HCT116 (cell line): ENCODE data around the gene C14orf132. TPM values are rescaled to one million over a fixed set of nuclear protein-coding genes. Genes with fewer than 3 reads are reported as not detected.

ENCODE experiments used
- ATAC-seq: fragments of 200-7000 bp; cut with Tn5 transposase; 2 replicates; pipeline ENCODE4 v1.9.1; 2020; ENCODE audit warnings: mild to moderate bottlenecking, moderate library complexity
- BruUV-seq: library from RNA; stranded (reverse); fragments of 400-500 nt; replicated peaks from 2 replicates; lab custom pipeline; 2021; lab: Mats Ljungman, UMichigan
- CTCF ChIA-PET: fragments of 300-600 bp; sonication (Branson Sonifier 250); formaldehyde crosslinking; loops from one replicate; lab custom pipeline; 2021; ENCODE audit warnings: antibody characterized with exemption; lab: Charles Lee
- POLR2A ChIA-PET: fragments of 300-600, 350-600 bp; sonication (Branson Sonifier 250); formaldehyde crosslinking; loops from one replicate; lab custom pipeline; 2021; ENCODE audit warnings: antibody characterized with exemption; lab: Charles Lee
- RAD21 ChIA-PET, 2 experiments: fragments of 300-600 bp; sonication (Branson Sonifier 250); formaldehyde crosslinking; loops; one replicate each; lab custom pipeline; 2023; ENCODE audit warnings: low total read pairs in 2 of 2; ENCODE audit not compliant: uncharacterized antibody in 2 of 2, unreplicated experiment in 2 of 2, low non-redundant PET in 1 of 2; lab: Charles Lee
- DNase-seq: peaks from one replicate; pipeline ENCODE4 v3.0.0-alpha.2; 2010; ENCODE audit warnings: low read depth, low spot score
- H2AFZ ChIP-seq: fragments of 200-600 bp; shearing (Covaris generic), sonication (generic); 2 replicates; pipeline ENCODE4 v1.6.1; 2017; ENCODE audit warnings: low read depth, mixed run types, mixed read lengths, antibody characterized with exemption, low read length; ENCODE audit not compliant: poor library complexity, severe bottlenecking
- H3K27ac ChIP-seq: 2 replicates; pipeline ENCODE4 v1.5.1; 2012; ENCODE audit warnings: low read depth, low read length
- H3K27me3 ChIP-seq: fragments of 200-600 bp; sonication (generic); 2 replicates; pipeline ENCODE4 v1.6.1; 2016; ENCODE audit warnings: mixed run types, low read length, mixed read lengths; ENCODE audit not compliant: insufficient read depth
- H3K36me3 ChIP-seq, 2 experiments: fragments of 200-500 bp in 1 of 2; fragments of 200-600 bp in 1 of 2; sonication (Bioruptor generic) in 1 of 2; sonication (generic) in 1 of 2; 2 replicates each; pipeline versions ENCODE4 v1.5.1 to v1.6.1; 2014 to 2016; ENCODE audit warnings: low read length in 2 of 2, inconsistent platforms in 1 of 2, mixed read lengths in 1 of 2, mixed run types in 1 of 2; ENCODE audit not compliant: insufficient read depth in 2 of 2, control insufficient read depth in 1 of 2
- H3K4me1 ChIP-seq, 2 experiments: fragments of 200-600 bp in 1 of 2; sonication (generic) in 1 of 2; 2 replicates each; pipeline versions ENCODE4 v1.5.1 to v1.6.1; 2012 to 2017; ENCODE audit warnings: low read length in 2 of 2, inconsistent platforms in 1 of 2, mild to moderate bottlenecking in 1 of 2, mixed read lengths in 1 of 2, mixed run types in 1 of 2, moderate library complexity in 1 of 2; ENCODE audit not compliant: insufficient read depth in 2 of 2, control insufficient read depth in 1 of 2
- H3K4me2 ChIP-seq: fragments of 200-600 bp; sonication (generic); 2 replicates; pipeline ENCODE4 v1.6.1; 2017; ENCODE audit warnings: mixed run types, low read length, mixed read lengths
- H3K4me3 ChIP-seq, 2 experiments: fragments of 200-600 bp in 1 of 2; sonication (generic) in 1 of 2; replicated peaks in 1 of 2; 2 replicates each; pipeline ENCODE4 v1.5.1; 2011 to 2016; ENCODE audit warnings: low read length in 2 of 2, control low read depth in 1 of 2, low read depth in 1 of 2, mild to moderate bottlenecking in 1 of 2, mixed read lengths in 1 of 2, mixed run types in 1 of 2
- H3K79me2 ChIP-seq: fragments of 200-600 bp; sonication (generic); 2 replicates; pipeline ENCODE4 v1.6.1; 2017; ENCODE audit warnings: mild to moderate bottlenecking, mixed run types, low read length, moderate library complexity, mixed read lengths; ENCODE audit not compliant: insufficient read depth
- H3K9ac ChIP-seq: fragments of 200-600 bp; sonication (generic); 2 replicates; pipeline ENCODE4 v1.6.1; 2016; ENCODE audit warnings: low read length, mixed read lengths
- H3K9me2 ChIP-seq: fragments of 200-600 bp; sonication (generic), shearing (Covaris generic); 2 replicates; pipeline ENCODE4 v1.6.1; 2017; ENCODE audit warnings: mixed run types, mild to moderate bottlenecking, moderate library complexity; ENCODE audit not compliant: insufficient read depth
- H3K9me3 ChIP-seq, 2 experiments: fragments of 200-500 bp in 1 of 2; fragments of 200-600 bp in 1 of 2; sonication (Bioruptor generic) in 1 of 2; sonication (generic) in 1 of 2; 2 replicates each; pipeline ENCODE4 v1.6.1; 2014 to 2017; ENCODE audit warnings: low read length in 2 of 2, mixed read lengths in 2 of 2, inconsistent platforms in 1 of 2, low read depth in 1 of 2, mild to moderate bottlenecking in 1 of 2, mixed run types in 1 of 2, moderate library complexity in 1 of 2; ENCODE audit not compliant: control insufficient read depth in 1 of 2, insufficient read depth in 1 of 2
- H4K20me1 ChIP-seq: fragments of 200-600 bp; sonication (generic), shearing (Covaris generic); 2 replicates; pipeline ENCODE4 v1.6.1; 2017; ENCODE audit warnings: mixed run types, mild to moderate bottlenecking, moderate library complexity; ENCODE audit not compliant: insufficient read depth
- CBX3 ChIP-seq: IDR thresholded peaks from 2 replicates; pipeline ENCODE4 v1.6.1; 2012; ENCODE audit warnings: low read depth
- CEBPB ChIP-seq: IDR thresholded peaks from 2 replicates; pipeline ENCODE4 v1.6.1; 2012; ENCODE audit warnings: low read depth
- EGR1 ChIP-seq: IDR thresholded peaks from 2 replicates; pipeline ENCODE4 v1.6.1; 2012; ENCODE audit warnings: low read depth
- ELF1 ChIP-seq: IDR thresholded peaks from 2 replicates; pipeline ENCODE4 v1.6.1; 2012; ENCODE audit warnings: low read depth, borderline replicate concordance
- FOSL1 ChIP-seq: IDR thresholded peaks from 2 replicates; pipeline ENCODE4 v1.6.1; 2012; ENCODE audit warnings: low read depth
- POLR2AphosphoS5 ChIP-seq: IDR thresholded peaks from 2 replicates; pipeline ENCODE4 v1.6.1; 2011; ENCODE audit warnings: mild to moderate bottlenecking, low read depth, low read length, moderate library complexity
- SIN3A ChIP-seq: IDR thresholded peaks from 2 replicates; pipeline ENCODE4 v1.6.1; 2012; ENCODE audit warnings: low read depth
- SRF ChIP-seq: IDR thresholded peaks from 2 replicates; pipeline ENCODE4 v1.6.1; 2012; ENCODE audit warnings: low read depth
- TCF7L2 ChIP-seq: IDR thresholded peaks from 2 replicates; pipeline ENCODE4 v1.7.0; 2011; ENCODE audit warnings: borderline replicate concordance, inconsistent platforms; ENCODE audit not compliant: insufficient read depth, insufficient read length; ENCODE audit errors: extremely low read depth
- YY1 ChIP-seq: IDR thresholded peaks from 2 replicates; pipeline ENCODE4 v1.6.1; 2011; ENCODE audit warnings: low read length, low read depth, moderate library complexity, mild to moderate bottlenecking; ENCODE audit not compliant: insufficient replicate concordance; ENCODE audit errors: extremely low read depth
- ZFX ChIP-seq: fragments of 450-650 bp; IDR thresholded peaks from 2 replicates; pipeline ENCODE4 v1.6.1; 2017
- ZNF274 ChIP-seq: fragments of 200-500 bp; sonication (Bioruptor generic); IDR thresholded peaks from 2 replicates; pipeline ENCODE4 v1.6.1; 2014; ENCODE audit warnings: mild to moderate bottlenecking, low read depth, low read length, inconsistent platforms
- intact Hi-C: fragments of 100-400 bp; cut with micrococcal nuclease; formaldehyde crosslinking; loops from 2 replicates; pipeline ENCODE4 v1.10.0; 2022
- total RNA-seq: library from RNA; stranded (reverse); gene quantifications from one replicate; pipeline ENCODE4 v1.2.1, GENCODE V29; 2021; ENCODE audit not compliant: unreplicated experiment
- TF ChIP-seq, protein P1 (sequence below), 3 experiments: fragments of 200-600 bp in 1 of 3; sonication (generic) in 1 of 3; IDR thresholded peaks in 2 of 3; conservative IDR thresholded peaks in 1 of 3; 2 replicates each; pipeline ENCODE4 v1.5.1; 2012 to 2017; ENCODE audit warnings: low read depth in 2 of 3, low read length in 2 of 3, antibody characterized with exemption in 1 of 3, borderline replicate concordance in 1 of 3, control low read depth in 1 of 3, mild to moderate bottlenecking in 1 of 3, mixed read lengths in 1 of 3, mixed run types in 1 of 3, moderate library complexity in 1 of 3; ENCODE audit not compliant: insufficient read depth in 1 of 3
- TF ChIP-seq, protein P2 (sequence below): IDR thresholded peaks from 2 replicates; pipeline ENCODE4 v1.6.1; 2012

Gene C14orf132
- total RNA-seq, 1 experiment from 2014 or later = 3.4 TPM

GRCh38 chr14:96119947-96120346, 80.8 kb downstream of the C14orf132 start:
- DNase-seq = no peak
- no TSS peak for BruUV-seq
- CTCF ChIA-PET = interaction anchor here (0.9 kb wide), 1 partner anchor 21 kb away, joined by 4 read pairs; no protein-coding TSS in a partner anchor
- H3K9me3 ChIP-seq = no peaks in the 10 kb centered on the region
- intact Hi-C loops = no loop called here
- no peaks in the 10 kb centered on the region for H4K20me1 ChIP-seq
- H3K4me3 ChIP-seq = no peak overlapping the region
- ATAC-seq = no peak
- no peak for TF ChIP-seq SIN3A
- TF ChIP-seq ELF1 = no peak
- no peak for TF ChIP-seq POLR2AphosphoS5
- TF ChIP-seq, protein P1, sequence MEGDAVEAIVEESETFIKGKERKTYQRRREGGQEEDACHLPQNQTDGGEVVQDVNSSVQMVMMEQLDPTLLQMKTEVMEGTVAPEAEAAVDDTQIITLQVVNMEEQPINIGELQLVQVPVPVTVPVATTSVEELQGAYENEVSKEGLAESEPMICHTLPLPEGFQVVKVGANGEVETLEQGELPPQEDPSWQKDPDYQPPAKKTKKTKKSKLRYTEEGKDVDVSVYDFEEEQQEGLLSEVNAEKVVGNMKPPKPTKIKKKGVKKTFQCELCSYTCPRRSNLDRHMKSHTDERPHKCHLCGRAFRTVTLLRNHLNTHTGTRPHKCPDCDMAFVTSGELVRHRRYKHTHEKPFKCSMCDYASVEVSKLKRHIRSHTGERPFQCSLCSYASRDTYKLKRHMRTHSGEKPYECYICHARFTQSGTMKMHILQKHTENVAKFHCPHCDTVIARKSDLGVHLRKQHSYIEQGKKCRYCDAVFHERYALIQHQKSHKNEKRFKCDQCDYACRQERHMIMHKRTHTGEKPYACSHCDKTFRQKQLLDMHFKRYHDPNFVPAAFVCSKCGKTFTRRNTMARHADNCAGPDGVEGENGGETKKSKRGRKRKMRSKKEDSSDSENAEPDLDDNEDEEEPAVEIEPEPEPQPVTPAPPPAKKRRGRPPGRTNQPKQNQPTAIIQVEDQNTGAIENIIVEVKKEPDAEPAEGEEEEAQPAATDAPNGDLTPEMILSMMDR (IDR thresholded peaks at IDR 0.05 in 2 of 3, conservative IDR thresholded peaks at IDR 0.05 in 1 of 3; ENCODE audit: borderline replicate concordance in 1 of 3, insufficient read depth in 1 of 3, low read depth in 2 of 3, low read length in 2 of 3) = no peak
- no peak for TF ChIP-seq CBX3
- TF ChIP-seq YY1 = no peak
- TF ChIP-seq SRF = no peak
- no peak for TF ChIP-seq CEBPB
- TF ChIP-seq ZFX = no peak
- TF ChIP-seq, protein P2, sequence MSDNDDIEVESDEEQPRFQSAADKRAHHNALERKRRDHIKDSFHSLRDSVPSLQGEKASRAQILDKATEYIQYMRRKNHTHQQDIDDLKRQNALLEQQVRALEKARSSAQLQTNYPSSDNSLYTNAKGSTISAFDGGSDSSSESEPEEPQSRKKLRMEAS = no peak
- no peak for TF ChIP-seq FOSL1
- TF ChIP-seq EGR1 = no peak
- no peak for TF ChIP-seq TCF7L2
- TF ChIP-seq ZNF274 = no peak
- TF ChIP-seq, all 23 proteins: peak for 0
- Histone ChIP-seq H3K27me3 (no peaks in the 10 kb centered on the region), H3K4me2 (no peak overlapping the region), H3K79me2 (no peaks in the 10 kb centered on the region), H3K27ac (no peak overlapping the region), H2AFZ (no peak overlapping the region), H3K9ac (no peak overlapping the region), H3K36me3 (no peaks in the 10 kb centered on the region), H3K4me1 (no peaks in the 10 kb centered on the region), H3K9me2 (no peaks in the 10 kb centered on the region)
- RAD21 ChIA-PET = no interaction called here
- POLR2A ChIA-PET = no interaction called here
